GM21723 (cell line): ENCODE data around the gene MYCN.

Experiments
- ATAC-seq: cut with Tn5 transposase; IDR thresholded peaks from one replicate; pipeline ENCODE4 v1.9.1; 2021; ENCODE audit warnings: mild to moderate bottlenecking, moderate library complexity; ENCODE audit not compliant: unreplicated experiment

MYCN gene

GRCh38 chr2:15992457-15993231, 52.3 kb downstream of the MYCN start:
- ATAC-seq, result no peak

DNA sequence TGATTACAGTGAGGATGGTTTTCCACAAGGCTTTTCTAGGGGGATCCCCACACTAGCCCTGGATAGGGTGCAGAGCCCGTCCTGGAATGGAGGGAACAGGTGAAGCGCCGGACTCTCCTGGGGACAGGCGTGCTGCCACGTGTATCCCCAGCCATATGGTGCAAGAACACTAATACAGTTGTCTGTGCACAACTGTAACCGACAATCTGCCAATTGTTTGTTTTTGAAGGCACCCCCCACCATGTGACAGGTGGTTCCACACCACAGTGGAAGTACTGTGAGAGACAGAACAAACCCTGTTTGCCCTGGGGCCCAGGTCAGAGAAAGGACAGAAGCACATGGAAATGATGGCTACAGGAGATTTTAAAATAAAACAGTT, 52.9 kb downstream of the MYCN start:
- ATAC-seq, result no peak

GRCh38 chr2:15993666-15994065, 53.3 kb downstream of the MYCN start:
- ATAC-seq, result no peak

DNA sequence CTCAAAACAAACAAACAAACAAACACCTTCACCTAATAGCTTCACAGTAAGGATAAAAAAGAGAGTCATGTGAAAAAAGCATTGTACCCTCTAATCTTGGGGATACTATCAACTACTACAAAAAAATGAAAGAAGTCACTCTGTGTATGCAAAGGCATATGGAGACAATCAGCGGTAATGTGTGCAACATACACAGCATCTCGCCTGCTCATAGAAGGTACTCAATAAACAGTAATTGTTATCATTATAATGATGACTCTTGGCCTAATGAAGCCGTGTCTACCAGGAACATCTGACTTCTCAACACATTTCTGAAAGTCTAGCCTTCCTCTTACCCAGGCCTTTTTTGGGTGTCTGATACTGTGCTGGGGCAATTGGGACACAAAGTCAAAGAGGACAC, 55.3 kb downstream of the MYCN start:
- ATAC-seq, result no peak
